DOHH2 (cell line): ENCODE results near the gene ARHGAP33.

Experiments
- H3F3A ChIP-seq: fragments of 200-600 bp; sonication (generic), shearing (Covaris generic); 2 replicates; pipeline ENCODE4 v1.6.0; 2016; ENCODE audit warnings: antibody characterized with exemption, mild to moderate bottlenecking; ENCODE audit not compliant: control insufficient read depth, insufficient read depth
- H3K27ac ChIP-seq: fragments of 200-600 bp; sonication (generic); 2 replicates; pipeline ENCODE4 v1.5.1; 2014; ENCODE audit warnings: low read depth, mild to moderate bottlenecking, low read length, moderate library complexity
- H3K27me3 ChIP-seq: fragments of 200-600 bp; sonication (generic); 2 replicates; pipeline ENCODE4 v1.6.1; 2014; ENCODE audit warnings: mild to moderate bottlenecking, low read length, mixed read lengths; ENCODE audit not compliant: control insufficient read depth
- H3K36me3 ChIP-seq: fragments of 200-600 bp; sonication (generic); 2 replicates; pipeline ENCODE4 v1.6.1; 2014; ENCODE audit warnings: mild to moderate bottlenecking, low read length, moderate library complexity, mixed read lengths; ENCODE audit not compliant: control insufficient read depth
- H3K4me1 ChIP-seq: fragments of 200-600 bp; sonication (generic); 2 replicates; pipeline ENCODE4 v1.6.1; 2014; ENCODE audit warnings: mild to moderate bottlenecking, low read length, mixed read lengths; ENCODE audit not compliant: control insufficient read depth
- H3K4me2 ChIP-seq: fragments of 200-600 bp; sonication (generic); 2 replicates; pipeline ENCODE4 v1.6.0; 2014; ENCODE audit warnings: mild to moderate bottlenecking, low read length, moderate library complexity
- H3K4me3 ChIP-seq: fragments of 200-600 bp; sonication (generic); 2 replicates; pipeline ENCODE4 v1.5.1; 2014; ENCODE audit warnings: mild to moderate bottlenecking, low read length, mixed read lengths
- H3K79me2 ChIP-seq: fragments of 200-600 bp; sonication (generic); 2 replicates; pipeline ENCODE4 v1.6.1; 2014; ENCODE audit warnings: mild to moderate bottlenecking, low read length, mixed read lengths; ENCODE audit not compliant: control insufficient read depth
- H3K9me2 ChIP-seq: fragments of 200-600 bp; sonication (generic); replicated peaks from 2 replicates; pipeline ENCODE4 v1.6.1; 2014; ENCODE audit warnings: mild to moderate bottlenecking, low read length, mixed read lengths; ENCODE audit not compliant: control insufficient read depth
- H3K9me3 ChIP-seq: fragments of 200-600 bp; sonication (generic); 2 replicates; pipeline ENCODE4 v1.6.1; 2014; ENCODE audit warnings: antibody characterized with exemption, low read length, mixed read lengths; ENCODE audit not compliant: control insufficient read depth, insufficient read depth
- H4K20me1 ChIP-seq: fragments of 200-600 bp; sonication (generic); 2 replicates; pipeline ENCODE4 v1.6.0; 2014; ENCODE audit warnings: low read depth, mild to moderate bottlenecking, antibody characterized with exemption, low read length, moderate library complexity; ENCODE audit not compliant: control insufficient read depth, insufficient read depth
- CTCF ChIP-seq: fragments of 200-600 bp; sonication (generic); IDR thresholded peaks from one replicate; pipeline ENCODE4 v1.5.1; 2014; ENCODE audit warnings: antibody characterized with exemption, mild to moderate bottlenecking, low read depth, low read length; ENCODE audit not compliant: poor library complexity, severe bottlenecking
- EZH2phosphoT487 ChIP-seq: fragments of 200-600 bp; sonication (generic); IDR thresholded peaks from 2 replicates; pipeline ENCODE4 v1.6.1; 2017; ENCODE audit warnings: borderline replicate concordance, mild to moderate bottlenecking, antibody characterized with exemption, low read length, moderate library complexity, mixed read lengths

The ARHGAP33 gene

GRCh38 chr19:35729021-35729420, 46.3 kb upstream of the ARHGAP33 start:
- Histone ChIP-seq H4K20me1 (no peaks in the 10 kb centered on the region), H3K9me3 (no peaks in the 10 kb centered on the region), H3K9me2 (no peaks in the 10 kb centered on the region), H3F3A (no peaks in the 10 kb centered on the region), H3K4me1 (no peaks in the 10 kb centered on the region), H3K79me2 (no peaks in the 10 kb centered on the region), H3K27ac (no peak overlapping the region), H3K4me2 (no peak overlapping the region), H3K4me3 (no peak overlapping the region), H3K36me3 (peaks cover 96% of the 10 kb centered on the region), H3K27me3 (no peaks in the 10 kb centered on the region)
- TF ChIP-seq EZH2phosphoT487 = no peak
- no peak for TF ChIP-seq CTCF

- Histone ChIP-seq H3K79me2 (no peaks in the 10 kb centered on the region), H3K9me3 (no peaks in the 10 kb centered on the region), H4K20me1 (no peaks in the 10 kb centered on the region), H3K27ac (no peak overlapping the region), H3K27me3 (no peaks in the 10 kb centered on the region), H3F3A (no peaks in the 10 kb centered on the region), H3K36me3 (peaks cover 96% of the 10 kb centered on the region), H3K4me2 (no peak overlapping the region), H3K4me3 (no peak overlapping the region), H3K4me1 (no peaks in the 10 kb centered on the region), H3K9me2 (no peaks in the 10 kb centered on the region)
- TF ChIP-seq EZH2phosphoT487 (no peak), CTCF (no peak)
These were observed 45.6 kb upstream of the ARHGAP33 start for GRCh38 chr19:35729763-35730162.

- Histone ChIP-seq H3K9me3 (no peaks in the 10 kb centered on the region), H4K20me1 (no peaks in the 10 kb centered on the region), H3K4me1 (no peaks in the 10 kb centered on the region), H3K36me3 (peaks cover 96% of the 10 kb centered on the region), H3K4me2 (no peak overlapping the region), H3K27ac (no peak overlapping the region), H3F3A (no peaks in the 10 kb centered on the region), H3K27me3 (no peaks in the 10 kb centered on the region), H3K79me2 (no peaks in the 10 kb centered on the region), H3K9me2 (no peaks in the 10 kb centered on the region), H3K4me3 (no peak overlapping the region)
- no peak for TF ChIP-seq EZH2phosphoT487
- TF ChIP-seq CTCF = no peak
These were observed 45.0 kb upstream of the ARHGAP33 start for GRCh38 chr19:35730326-35730725.
